Kidney (tissue), 14 donors: ENCODE data around the gene AGER. TPM values are rescaled to one million over a fixed set of nuclear protein-coding genes. Genes with fewer than 3 reads are reported as not detected.
A peak's percentile ranks its signal among the peaks of the same experiment; 100 is the strongest.

Source experiments
- DNase-seq, 5 donors: peaks; one replicate each; pipeline ENCODE4 v3.0.0-alpha.2; 2013 to 2020
- FAIRE-seq: peaks from 2 replicates; lab custom pipeline; 2012; peaks lifted over from hg19 to GRCh38; lab: Jason Lieb, UNC
- H3K27ac ChIP-seq, 2 donors: one replicate each; pipeline ENCODE4 v1.7.0; 2013; ENCODE audit warnings: low read depth in 2 of 2, low read length in 2 of 2, inconsistent platforms in 1 of 2
- H3K27me3 ChIP-seq: one replicate; pipeline ENCODE4 v1.7.1; 2013; ENCODE audit warnings: low read length, inconsistent platforms; ENCODE audit not compliant: control insufficient read depth, insufficient read depth
- H3K36me3 ChIP-seq, 3 donors: one replicate each; pipeline versions ENCODE4 v1.7.0 to v1.7.1; 2013; ENCODE audit warnings: low read length in 3 of 3, control low read depth in 1 of 3, inconsistent platforms in 1 of 3; ENCODE audit not compliant: insufficient read depth in 3 of 3, control insufficient read depth in 2 of 3
- H3K4me1 ChIP-seq, 3 donors: one replicate each; pipeline versions ENCODE4 v1.7.0 to v1.7.1; 2013; ENCODE audit warnings: low read length in 3 of 3, inconsistent platforms in 1 of 3, low read depth in 1 of 3; ENCODE audit not compliant: control insufficient read depth in 2 of 3, insufficient read depth in 2 of 3
- H3K4me3 ChIP-seq, 3 donors: one replicate each; pipeline versions ENCODE4 v1.7.0 to v1.8.1; 2013; ENCODE audit warnings: low read length in 3 of 3, control low read depth in 1 of 3, inconsistent platforms in 1 of 3
- H3K9ac ChIP-seq, 3 donors: one replicate each; pipeline versions ENCODE4 v1.7.0 to v1.7.1; 2013; ENCODE audit warnings: low read length in 3 of 3, control low read depth in 1 of 3, inconsistent platforms in 1 of 3
- H3K9me3 ChIP-seq, 3 donors: one replicate each; pipeline versions ENCODE4 v1.7.0 to v1.7.1; 2013; ENCODE audit warnings: low read length in 3 of 3, control low read depth in 1 of 3, inconsistent platforms in 1 of 3; ENCODE audit not compliant: control insufficient read depth in 2 of 3, insufficient read depth in 1 of 3
- intact Hi-C: fragments of 100-400 bp; cut with DNase I; formaldehyde crosslinking; loops from one replicate; pipeline ENCODE4 v1.11.1; 2022
- polyA plus RNA-seq: library from polyadenylated mRNA; stranded (reverse); fragments of 350-450 nt; fragmentation: Illumina TruSeq; extraction: RNeasy Lipid Tissue Mini Kit (QIAGEN cat#74804); gene quantifications from one replicate; pipeline ENCODE4 v1.2.3, GENCODE V29; 2014; ENCODE audit warnings: low read depth, low replicate concordance; ENCODE audit not compliant: insufficient read depth
- total RNA-seq: library from RNA; stranded (reverse); fragmentation: NEBNext Ultra II Directional; extraction: Animal tissue kit (Norgen Biotek cat#: 25700); gene quantifications from one replicate; pipeline ENCODE4 v1.2.1, GENCODE V29; 2021
- TF ChIP-seq, protein P1 (sequence below): IDR thresholded peaks from 3 replicates; pipeline ENCODE4 v1.5.1; 2012; ENCODE audit warnings: mild to moderate bottlenecking, moderate library complexity, borderline replicate concordance; ENCODE audit not compliant: insufficient read depth; ENCODE audit errors: extremely low read depth
- donor health status: control.
- donor health status: control.
- donor health status: control.
- donor health status: control.
- donor health status: control.
- donor health status: DM: yes; HTN: yes; CAD: no.
- donor health status: Normal renal cell carcinoma (clear cell type).

The AGER gene
- total and polyA plus RNA-seq, 2 donors from 2014 or later: 7.1 to 13.0 TPM

DNA sequence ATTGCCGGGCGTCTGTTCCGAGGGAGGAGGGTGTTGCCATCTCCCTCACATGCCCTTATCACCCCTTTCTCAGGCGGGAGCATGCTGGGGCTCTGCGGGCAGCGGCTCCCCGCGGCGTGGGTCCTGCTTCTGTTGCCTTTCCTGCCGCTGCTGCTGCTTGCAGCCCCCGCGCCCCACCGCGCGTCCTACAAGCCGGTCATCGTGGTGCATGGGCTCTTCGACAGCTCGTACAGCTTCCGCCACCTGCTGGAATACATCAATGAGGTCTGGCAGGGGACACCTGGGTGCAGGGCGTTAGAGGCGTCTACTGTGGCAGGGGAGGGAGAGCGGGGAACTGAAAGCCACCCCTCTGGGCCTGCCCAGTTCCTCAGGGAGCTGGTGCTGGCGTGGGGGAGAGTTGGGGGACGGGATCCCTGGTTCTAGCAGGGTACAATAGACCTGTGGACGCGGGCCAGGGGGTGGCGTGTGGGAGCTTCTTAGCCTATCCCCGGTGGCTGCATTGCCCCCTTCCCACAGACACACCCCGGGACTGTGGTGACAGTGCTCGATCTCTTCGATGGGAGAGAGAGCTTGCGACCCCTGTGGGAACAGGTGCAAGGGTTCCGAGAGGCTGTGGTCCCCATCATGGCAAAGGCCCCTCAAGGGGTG, 29.4 kb downstream of the AGER start:
- peaks cover 5 to 22% (median 12%) of the 10 kb centered on the region in 3 donors for H3K36me3 ChIP-seq
- H3K4me3 ChIP-seq: peak overlapping the region; percentile 89 to 99 (median 96)
- H3K9ac ChIP-seq: peak overlapping the region; percentile 82 to 91 (median 83)
- peak overlapping the region; percentile 88 to 98 for H3K27ac ChIP-seq
- FAIRE-seq: no peak
- H3K9me3 ChIP-seq: no peaks in the 10 kb centered on the region
- TF ChIP-seq, protein P1, sequence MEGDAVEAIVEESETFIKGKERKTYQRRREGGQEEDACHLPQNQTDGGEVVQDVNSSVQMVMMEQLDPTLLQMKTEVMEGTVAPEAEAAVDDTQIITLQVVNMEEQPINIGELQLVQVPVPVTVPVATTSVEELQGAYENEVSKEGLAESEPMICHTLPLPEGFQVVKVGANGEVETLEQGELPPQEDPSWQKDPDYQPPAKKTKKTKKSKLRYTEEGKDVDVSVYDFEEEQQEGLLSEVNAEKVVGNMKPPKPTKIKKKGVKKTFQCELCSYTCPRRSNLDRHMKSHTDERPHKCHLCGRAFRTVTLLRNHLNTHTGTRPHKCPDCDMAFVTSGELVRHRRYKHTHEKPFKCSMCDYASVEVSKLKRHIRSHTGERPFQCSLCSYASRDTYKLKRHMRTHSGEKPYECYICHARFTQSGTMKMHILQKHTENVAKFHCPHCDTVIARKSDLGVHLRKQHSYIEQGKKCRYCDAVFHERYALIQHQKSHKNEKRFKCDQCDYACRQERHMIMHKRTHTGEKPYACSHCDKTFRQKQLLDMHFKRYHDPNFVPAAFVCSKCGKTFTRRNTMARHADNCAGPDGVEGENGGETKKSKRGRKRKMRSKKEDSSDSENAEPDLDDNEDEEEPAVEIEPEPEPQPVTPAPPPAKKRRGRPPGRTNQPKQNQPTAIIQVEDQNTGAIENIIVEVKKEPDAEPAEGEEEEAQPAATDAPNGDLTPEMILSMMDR: peak; percentile 59
- no peaks in the 10 kb centered on the region for H3K27me3 ChIP-seq
- intact Hi-C loops: no loop called here
- peak; percentile 84 to 93 (median 90) for DNase-seq
- H3K4me1 ChIP-seq: peaks cover 4 to 20% (median 13%) of the 10 kb centered on the region in 3 donors

DNA sequence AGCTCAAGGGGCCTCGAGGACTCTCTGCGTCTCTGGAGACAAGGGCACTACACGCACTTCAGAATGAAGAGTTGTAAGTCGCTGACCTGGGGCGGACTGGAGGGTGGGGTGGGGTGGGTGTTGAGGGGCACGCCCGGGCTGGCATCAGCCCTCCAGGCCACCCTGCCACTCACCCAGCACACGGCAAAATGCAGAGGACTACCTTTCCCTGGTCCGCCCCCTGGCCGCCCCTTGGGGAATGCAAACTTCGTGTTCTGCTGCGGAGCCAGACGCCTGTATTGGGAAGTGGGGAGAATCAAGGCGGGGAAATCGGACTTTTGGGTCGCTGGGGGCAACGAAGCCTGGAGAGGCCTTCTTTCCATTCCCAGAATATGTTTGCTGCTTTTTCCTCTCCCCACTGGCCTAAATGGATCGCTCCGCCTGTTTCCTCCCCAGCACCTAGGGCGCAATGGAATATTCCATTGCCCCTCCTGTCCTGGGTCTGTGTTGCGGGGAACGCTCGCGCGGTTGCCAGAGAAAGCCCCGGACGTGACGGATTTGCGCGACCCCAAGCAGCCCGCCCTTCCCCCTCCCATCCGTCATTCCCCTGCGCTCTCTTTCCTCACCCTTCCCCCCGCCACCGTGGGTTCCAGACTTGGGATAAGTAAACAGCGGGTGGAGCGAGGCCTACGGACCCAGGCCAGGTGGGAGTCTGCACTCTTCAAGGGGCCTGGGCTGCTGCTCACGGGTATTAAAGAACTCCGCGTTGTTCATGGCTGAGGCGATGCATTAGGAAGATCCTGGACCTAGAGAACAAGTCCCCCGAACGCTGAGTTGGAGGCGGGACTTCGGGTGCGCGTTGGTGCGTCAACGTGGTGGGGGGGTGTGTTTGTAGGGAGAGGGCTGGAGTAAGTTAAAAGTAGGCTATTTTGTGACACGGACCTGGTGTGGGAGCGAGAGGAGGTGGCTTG, 30.2 kb downstream of the AGER start, which contains the start of gene PPT2:
PPT2 (plus strand) TSS at position 578 of the 950 bp plus-strand sequence. CDS start 454 bp downstream, outside the sequence.
- TF ChIP-seq, protein P1: peak; percentile 1
- no peaks in the 10 kb centered on the region for H3K9me3 ChIP-seq
- peak within 1 kb of the TSS; percentile 88 to 98 for H3K27ac ChIP-seq
- FAIRE-seq (no peak), DNase-seq (peak; percentile 95 to 98 (median 97))
- H3K4me3 ChIP-seq: peak within 1 kb of the TSS; percentile 89 to 99 (median 96)
- H3K27me3 ChIP-seq: no peaks in the 10 kb centered on the region
- H3K36me3 ChIP-seq: peaks cover 5 to 22% (median 12%) of the 10 kb centered on the region in 3 donors
- peaks cover 4 to 20% (median 13%) of the 10 kb centered on the region in 3 donors for H3K4me1 ChIP-seq
- intact Hi-C loops: no loop called here
- peak within 1 kb of the TSS; percentile 82 to 91 (median 83) for H3K9ac ChIP-seq

DNA sequence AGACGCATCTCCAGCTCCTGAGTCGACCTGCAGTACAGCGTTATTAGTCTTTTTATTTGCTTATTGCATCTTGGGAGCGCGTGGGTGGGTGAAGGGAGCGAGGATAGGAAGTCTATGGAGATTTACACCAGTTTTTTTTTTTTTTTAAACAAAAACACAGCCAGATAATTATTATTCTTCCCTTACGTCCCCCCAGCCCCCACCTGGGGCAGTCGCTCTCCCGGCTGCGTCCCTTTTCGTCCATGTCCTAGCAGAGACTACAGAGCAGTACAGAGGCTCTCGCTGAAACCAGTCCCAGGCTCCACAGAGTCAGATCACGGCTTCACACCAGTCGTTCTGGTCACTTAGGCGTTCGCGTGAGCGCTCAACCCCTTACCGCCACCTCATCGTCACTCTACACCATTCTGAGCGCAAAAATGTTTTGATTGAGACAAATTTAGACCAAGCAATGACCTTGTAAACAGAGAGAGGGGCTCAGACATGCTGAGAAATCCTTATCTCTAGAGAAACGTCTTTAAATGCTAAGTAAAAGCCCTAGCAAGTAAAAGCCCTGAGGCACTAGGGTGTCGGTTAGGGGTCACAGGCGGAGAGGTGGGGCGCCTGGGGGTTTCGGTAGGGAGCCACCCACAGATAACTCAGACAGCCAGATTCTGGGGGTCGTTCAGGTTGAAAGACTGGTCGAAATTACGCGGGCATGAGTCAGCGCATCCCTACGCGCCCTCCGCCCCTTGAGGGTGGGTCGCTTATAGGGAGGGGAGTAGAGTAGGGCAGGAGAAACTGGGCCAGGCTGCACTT, 31.1 kb downstream of the AGER start:
- Histone ChIP-seq H3K4me1 (peaks cover 4 to 20% (median 13%) of the 10 kb centered on the region in 3 donors), H3K36me3 (peaks cover 5 to 19% (median 10%) of the 10 kb centered on the region in 3 donors), H3K4me3 (peak overlapping the region; percentile 89 to 99 (median 96)), H3K9ac (peak overlapping the region; percentile 32 to 82 (median 37)), H3K27me3 (no peaks in the 10 kb centered on the region), H3K27ac (peak overlapping the region; percentile 88 to 98), H3K9me3 (no peaks in the 10 kb centered on the region)
- DNase-seq (peak in 4 of 5 donors; percentile 66 to 84 (median 78)), FAIRE-seq (no peak)
- TF ChIP-seq, protein P1: no peak
- intact Hi-C loops: no loop called here
